GM21528 (cell line): ENCODE data around the gene VPS72.
"Not testable (repeated sequence)": the region's sequence is repeated elsewhere in the genome, so short reads cannot be mapped to it uniquely, and the experiment has no call there.

Experiments used
- ATAC-seq: cut with Tn5 transposase; IDR thresholded peaks from one replicate; pipeline ENCODE4 v1.9.1; 2021; ENCODE audit warnings: mild to moderate bottlenecking, moderate library complexity; ENCODE audit not compliant: unreplicated experiment, low FRiP score

VPS72 gene

DNA sequence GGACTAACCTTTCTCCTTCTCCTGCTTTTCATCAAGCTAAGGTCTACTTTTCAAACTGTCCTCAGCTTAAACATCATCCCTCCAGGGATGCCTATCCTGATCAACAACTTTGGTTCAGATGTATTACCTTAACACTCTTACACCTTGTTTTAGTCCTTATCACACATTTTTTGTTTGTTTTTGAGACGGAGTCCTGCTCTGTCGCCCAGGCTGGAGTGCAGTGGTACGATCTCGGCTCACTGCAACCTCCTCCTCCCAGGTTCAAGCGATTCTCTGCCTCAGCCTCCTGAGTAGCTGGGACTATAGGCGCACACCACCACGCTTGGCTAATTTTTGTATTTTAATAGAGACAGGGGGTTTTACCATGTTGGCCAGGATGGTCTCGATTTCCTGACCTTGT, 1.3 kb downstream of the VPS72 start:
- not testable (repeated sequence) for ATAC-seq

DNA sequence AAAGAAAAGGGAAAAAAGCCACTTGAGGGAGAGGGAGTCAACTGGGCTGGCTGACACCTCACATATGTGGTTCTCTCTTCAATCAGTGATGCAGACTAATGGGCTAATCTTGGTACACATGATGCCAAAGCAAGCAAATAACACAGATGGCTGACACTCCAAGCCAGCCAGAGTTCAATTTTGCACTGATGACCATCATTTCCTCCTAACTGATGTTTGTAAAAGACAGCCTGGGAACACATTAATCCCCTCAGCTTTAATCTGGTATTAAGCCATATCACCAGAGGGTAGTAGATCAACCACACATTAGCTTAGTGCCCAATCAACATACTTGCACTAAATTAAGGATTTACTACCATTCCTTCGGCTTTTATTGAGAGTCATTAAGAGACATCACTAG, 2.8 kb downstream of the VPS72 start:
- no peak for ATAC-seq

GRCh38 chr1:151184211-151184610, 5.8 kb downstream of the VPS72 start:
- no peak for ATAC-seq

- ATAC-seq, result no peak
These were observed 13.4 kb downstream of the VPS72 start for GRCh38 chr1:151176514-151177045.

DNA sequence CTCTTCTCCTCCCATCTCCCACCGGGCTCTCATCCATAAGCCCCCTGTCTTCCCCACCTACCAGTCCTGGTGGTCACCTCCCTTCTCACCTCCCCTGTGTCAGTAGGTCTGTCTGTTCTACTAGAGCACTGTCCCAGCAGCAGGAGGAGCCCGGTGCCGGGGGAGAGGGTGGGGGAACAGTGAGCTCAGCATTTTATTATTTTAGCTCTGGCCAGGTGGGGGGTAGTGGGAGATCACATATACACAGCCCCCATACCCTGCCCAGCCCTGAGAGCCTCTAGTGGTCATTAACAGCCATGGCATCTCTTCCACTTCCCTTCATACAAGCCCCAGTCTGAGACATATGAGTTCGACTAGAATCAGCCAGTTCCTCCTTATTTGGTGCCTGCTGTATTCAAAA, 14.1 kb downstream of the VPS72 start, which contains the start of gene TMOD4:
TMOD4 (minus strand) TSS at position 119 of the 400 bp plus-strand sequence. CDS start 1,106 bp downstream, outside the sequence.
- ATAC-seq, result no peak

GRCh38 chr1:151175041-151175741, 14.8 kb downstream of the VPS72 start:
- no peak for ATAC-seq

GRCh38 chr1:151171190-151171589, 18.8 kb downstream of the VPS72 start:
- ATAC-seq, result no peak

GRCh38 chr1:151167116-151167515, 22.9 kb downstream of the VPS72 start:
- ATAC-seq, result no peak

DNA sequence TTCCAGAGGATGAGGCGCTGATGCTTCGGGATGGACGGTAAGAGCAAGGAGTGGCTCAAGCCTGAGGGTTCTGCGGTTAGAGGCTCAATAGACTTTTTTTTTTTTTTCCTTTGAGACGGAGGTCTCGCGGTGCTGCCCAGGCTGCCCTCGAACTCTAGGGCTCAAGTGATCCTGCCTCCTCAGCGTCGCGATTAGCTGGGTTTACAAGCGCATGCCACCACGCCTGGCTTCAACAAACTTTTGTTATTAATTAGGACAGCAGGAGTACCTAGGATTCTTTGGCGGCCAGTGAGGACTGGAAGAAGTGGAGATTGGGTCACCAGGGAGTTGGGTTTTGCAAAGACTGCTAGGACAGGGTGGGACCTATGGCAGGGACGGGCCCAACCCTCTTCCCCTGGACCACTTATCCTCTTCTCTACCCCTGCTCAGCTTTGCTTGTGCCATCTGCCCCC, 23.5 kb downstream of the VPS72 start:
- ATAC-seq, result peak; percentile 11

GRCh38 chr1:151165738-151166504, 24.1 kb downstream of the VPS72 start, which contains the start of the genes LYSMD1 and SCNM1:
Gene LYSMD1, minus strand, starts transcription at chr1:151165902. Its CDS starts 644 bp downstream, at chr1:151165258.
Gene SCNM1, plus strand, starts transcription at chr1:151166144. Its CDS starts 9 bp downstream, at chr1:151166153.
- peak; percentile 76 for ATAC-seq

DNA sequence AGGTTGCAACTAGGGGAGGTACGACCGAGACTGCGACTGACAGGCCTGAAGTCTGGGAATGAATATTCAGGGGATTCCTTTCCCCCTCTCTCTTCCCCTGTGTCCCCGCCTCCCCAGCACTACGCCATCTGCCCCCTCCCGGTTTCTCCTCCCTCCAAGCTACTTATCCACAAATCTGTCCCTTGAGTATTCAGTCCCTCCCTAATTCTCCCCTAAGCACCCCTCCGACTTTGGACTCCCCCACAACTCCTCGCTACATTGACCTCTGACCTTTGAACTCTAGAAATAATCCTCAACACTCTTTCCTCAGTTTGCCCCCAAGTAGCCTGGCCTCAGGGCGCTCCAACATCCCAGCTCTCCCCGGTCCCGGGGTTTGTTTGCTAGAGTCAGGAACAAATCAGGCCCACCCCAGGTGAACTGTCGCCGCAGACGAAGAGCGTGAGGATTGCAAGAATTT, 24.7 kb downstream of the VPS72 start:
- peak; percentile 19 for ATAC-seq

DNA sequence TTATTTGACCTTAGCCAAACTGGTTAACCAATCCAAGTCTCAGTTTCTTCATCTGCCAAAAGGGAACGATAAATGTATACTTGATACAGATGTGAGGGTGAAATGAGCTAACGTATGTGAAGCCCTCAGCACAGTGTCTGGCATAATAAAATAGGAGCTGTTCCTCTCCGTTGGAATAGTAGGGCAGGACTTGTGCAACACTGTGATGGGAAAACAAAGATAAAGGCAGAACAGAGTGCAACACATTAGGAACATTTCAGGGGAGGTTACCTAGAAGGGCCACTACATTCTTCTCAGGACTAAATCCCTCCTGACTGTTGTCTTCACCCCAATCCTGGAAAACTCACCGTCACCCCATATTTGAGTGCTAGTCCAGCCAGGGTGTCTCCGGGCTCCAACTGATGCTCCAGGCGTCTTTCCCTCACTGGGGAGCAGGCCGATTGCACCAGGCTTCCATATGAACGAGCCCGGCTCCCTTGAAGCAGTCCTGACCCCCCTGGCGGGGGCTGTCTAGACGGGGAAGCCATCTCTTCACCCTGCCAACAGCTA, 25.2 kb downstream of the VPS72 start:
- no peak for ATAC-seq

- ATAC-seq, result no peak
These were observed 30.6 kb downstream of the VPS72 start for GRCh38 chr1:151159373-151159772.

DNA sequence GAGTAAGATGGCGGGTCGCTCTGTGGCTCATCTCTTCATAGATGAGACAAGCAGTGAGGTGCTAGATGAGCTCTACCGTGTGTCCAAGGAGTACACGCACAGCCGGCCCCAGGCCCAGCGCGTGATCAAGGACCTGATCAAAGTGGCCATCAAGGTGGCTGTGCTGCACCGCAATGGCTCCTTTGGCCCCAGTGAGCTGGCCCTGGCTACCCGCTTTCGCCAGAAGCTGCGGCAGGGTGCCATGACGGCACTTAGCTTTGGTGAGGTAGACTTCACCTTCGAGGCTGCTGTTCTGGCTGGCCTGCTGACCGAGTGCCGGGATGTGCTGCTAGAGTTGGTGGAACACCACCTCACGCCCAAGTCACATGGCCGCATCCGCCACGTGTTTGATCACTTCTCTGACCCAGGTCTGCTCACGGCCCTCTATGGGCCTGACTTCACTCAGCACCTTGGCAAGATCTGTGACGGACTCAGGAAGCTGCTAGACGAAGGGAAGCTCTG, 31.2 kb downstream of the VPS72 start:
- no peak for ATAC-seq

DNA sequence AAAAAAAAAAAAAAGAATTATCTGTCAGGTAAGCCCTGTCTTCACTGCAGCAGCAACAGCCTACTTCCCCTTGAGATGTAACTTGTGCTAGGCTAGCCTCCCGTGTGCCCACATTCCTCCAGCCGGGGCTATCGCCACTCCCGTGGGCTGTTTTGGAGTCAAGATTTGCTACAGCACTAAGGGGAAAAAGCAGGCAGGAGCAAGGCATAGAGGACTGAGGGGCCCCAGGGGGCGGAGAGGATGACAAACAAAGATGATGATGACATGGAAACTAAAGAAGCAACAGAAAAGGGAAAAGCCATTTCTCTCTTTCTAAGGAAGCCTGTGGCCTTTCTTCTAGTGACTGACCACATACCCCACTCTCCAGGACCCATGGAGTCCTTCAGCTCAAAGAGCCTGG, 31.7 kb downstream of the VPS72 start:
- no peak for ATAC-seq

DNA sequence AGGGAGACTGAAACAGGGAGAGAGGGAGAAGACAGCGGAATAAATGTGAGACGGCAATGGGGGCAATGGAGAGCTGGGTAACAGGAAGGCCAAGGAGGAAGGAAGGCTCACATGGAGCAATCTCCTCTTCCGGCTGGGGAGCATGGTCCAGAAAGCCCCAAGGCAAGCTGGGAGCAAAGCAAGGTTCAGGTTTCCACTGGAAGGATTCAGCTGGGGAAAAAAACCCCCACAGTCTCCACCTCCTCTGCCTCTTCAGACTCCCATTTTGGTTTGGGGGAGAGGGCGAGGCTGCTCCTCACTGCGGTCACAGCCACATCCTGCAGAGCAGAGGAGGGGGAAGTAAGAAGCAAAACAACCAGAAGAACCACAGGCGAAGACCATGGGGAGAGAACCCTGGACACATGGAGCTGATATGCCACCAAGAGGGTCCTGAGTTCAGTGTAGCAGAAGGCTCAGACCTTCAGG, 32.9 kb downstream of the VPS72 start:
- ATAC-seq, result no peak

DNA sequence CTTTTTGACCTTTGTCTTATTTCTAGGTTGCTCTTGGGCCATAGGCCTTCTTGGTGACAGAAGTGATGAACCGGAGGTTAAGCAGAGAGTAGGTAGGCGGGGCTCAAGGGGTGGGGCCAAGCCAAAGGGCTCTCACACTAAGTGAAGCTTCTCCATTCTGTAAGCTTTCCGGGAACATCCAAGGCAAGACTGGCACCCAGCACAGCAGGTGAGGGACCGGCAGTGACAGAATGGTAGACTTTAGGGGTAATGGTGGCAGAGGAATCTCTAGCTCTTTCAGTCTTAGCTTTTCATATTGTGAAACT, 33.5 kb downstream of the VPS72 start, which contains the start of gene TNFAIP8L2:
TNFAIP8L2 (plus strand) TSS at position 135 of the 305 bp plus-strand sequence. CDS start 2,049 bp downstream, outside the sequence.
- peak; percentile 63 for ATAC-seq

- no peak for ATAC-seq
These were observed 42.3 kb downstream of the VPS72 start for GRCh38 chr1:151147665-151148064.

DNA sequence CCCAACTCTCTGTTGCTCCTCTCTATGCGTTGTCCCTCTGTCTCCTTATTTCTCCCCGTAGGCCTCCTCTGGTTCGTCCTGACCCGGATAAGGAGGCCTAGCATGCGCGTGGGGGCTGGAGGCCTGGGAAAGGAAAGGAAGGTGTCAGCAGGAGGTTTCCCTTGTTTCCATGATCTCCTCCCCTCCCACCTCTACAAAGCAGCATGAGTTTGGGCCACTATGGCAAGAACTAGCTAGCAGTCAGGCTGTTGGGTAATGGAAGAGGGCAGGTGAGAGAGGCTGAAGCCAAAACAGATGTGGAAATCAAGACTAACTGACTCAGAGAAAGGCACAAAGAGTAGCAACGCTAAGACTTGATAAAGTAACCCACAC, 42.9 kb downstream of the VPS72 start:
- ATAC-seq, result no peak

DNA sequence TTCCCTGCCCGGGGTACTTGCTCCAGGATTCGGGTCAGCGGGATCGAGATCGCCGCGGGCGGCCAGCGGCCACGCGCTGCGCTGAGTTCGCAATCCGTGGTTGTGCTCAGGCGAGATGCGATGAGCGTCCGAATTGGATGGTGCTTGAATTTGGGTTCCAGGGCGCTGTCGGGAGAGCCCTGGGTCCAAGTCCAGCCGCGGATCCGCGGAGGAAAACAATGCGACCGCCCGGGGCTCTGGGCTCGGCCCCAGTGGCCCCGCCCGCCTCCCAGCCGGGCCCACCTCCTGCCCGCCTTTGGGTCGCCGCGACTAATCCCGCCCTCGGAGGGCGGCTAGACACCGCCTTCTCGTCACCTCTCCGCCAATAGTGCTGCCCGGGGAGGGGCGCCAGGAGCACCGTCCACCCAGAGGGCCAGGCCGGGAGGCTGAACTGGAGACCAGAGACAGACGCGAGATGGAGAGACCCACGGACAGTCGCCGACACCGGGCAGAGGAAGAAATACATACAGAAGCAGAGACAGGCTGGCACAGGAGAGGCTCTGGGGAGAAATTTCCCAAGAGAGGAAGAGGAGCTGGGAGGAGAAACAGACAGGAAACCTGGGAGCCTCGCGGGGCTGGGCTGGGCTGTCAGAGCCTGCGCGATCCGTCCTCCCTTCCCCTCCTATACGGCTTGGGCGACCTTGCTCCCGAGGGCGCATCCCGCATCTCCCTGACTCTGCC, 43.4 kb downstream of the VPS72 start, which contains the start of gene SEMA6C:
SEMA6C (minus strand) TSS at position 220 of the 720 bp plus-strand sequence. CDS start 4,010 bp downstream, outside the sequence.
- peak; percentile 94 for ATAC-seq
